OCI-LY3 (cell line): Measurements from ENCODE around the gene GPSM3.

Source experiments
- CTCF ChIP-seq: fragments of 200-600, 300-600 bp; sonication (generic); IDR thresholded peaks from 2 replicates; pipeline ENCODE4 v1.5.1; 2014; ENCODE audit warnings: antibody characterized with exemption, low read length, low read depth
- EZH2phosphoT487 ChIP-seq: fragments of 200-600 bp; shearing (Covaris generic); IDR thresholded peaks from 2 replicates; pipeline ENCODE4 v1.6.1; 2018; ENCODE audit warnings: antibody characterized with exemption, mixed run types, low read depth

GRCh38 chr6:32158052-32158451 is 34.4 kb downstream of the GPSM3 start:
- TF ChIP-seq EZH2phosphoT487, result no peak
- no peak for TF ChIP-seq CTCF
